ENCODE measurements around the gene CHD9.

DNA sequence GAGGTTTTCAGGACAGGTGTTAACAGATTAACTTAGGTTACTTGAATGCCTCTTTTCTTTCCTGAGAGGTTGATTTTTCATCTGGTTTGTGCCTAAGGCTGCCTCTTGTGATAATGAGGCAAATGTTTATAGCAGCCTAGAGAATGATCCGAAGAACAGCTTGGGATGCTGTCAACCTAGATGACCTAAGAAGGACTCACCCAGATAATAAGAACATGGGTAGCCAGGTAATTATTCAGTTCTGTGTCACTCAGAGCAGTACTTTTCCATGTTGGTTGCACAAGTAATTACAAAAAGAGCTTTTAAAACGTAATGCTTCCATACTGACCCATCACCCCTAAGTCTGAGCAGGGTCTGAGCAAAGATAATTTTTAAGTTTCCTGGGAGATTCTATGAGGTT, 60.3 kb downstream of the CHD9 start:
- no peak for TF ChIP-seq POLR2A (IDR thresholded peaks at IDR 0.05)
- TF ChIP-seq, protein P1, sequence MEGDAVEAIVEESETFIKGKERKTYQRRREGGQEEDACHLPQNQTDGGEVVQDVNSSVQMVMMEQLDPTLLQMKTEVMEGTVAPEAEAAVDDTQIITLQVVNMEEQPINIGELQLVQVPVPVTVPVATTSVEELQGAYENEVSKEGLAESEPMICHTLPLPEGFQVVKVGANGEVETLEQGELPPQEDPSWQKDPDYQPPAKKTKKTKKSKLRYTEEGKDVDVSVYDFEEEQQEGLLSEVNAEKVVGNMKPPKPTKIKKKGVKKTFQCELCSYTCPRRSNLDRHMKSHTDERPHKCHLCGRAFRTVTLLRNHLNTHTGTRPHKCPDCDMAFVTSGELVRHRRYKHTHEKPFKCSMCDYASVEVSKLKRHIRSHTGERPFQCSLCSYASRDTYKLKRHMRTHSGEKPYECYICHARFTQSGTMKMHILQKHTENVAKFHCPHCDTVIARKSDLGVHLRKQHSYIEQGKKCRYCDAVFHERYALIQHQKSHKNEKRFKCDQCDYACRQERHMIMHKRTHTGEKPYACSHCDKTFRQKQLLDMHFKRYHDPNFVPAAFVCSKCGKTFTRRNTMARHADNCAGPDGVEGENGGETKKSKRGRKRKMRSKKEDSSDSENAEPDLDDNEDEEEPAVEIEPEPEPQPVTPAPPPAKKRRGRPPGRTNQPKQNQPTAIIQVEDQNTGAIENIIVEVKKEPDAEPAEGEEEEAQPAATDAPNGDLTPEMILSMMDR (IDR thresholded peaks at IDR 0.05): no peak

Data from prostate gland (tissue), 2 donors.